Measurements from ENCODE around the gene RIT1.

DNA sequence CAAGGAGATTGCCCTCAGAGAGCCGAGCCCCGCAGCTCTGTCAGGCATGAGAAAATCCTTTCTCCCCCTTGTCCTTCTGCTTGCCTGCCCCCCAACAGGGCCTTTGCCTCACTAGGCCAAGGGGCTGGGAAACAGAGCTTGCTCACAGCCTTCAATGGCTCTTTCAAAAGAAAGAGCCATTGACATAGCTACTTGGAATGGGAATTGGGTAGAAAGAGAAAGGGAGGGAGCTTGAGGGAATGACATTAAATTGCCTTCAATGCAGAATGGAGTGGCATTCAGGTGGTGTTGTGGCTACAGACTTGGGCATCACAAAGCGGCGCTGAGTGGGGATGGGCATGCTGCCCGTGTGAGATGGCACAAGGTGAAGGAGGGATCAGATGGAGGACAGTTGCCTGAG, 38.6 kb downstream of the RIT1 start:
- TF ChIP-seq, protein P1, sequence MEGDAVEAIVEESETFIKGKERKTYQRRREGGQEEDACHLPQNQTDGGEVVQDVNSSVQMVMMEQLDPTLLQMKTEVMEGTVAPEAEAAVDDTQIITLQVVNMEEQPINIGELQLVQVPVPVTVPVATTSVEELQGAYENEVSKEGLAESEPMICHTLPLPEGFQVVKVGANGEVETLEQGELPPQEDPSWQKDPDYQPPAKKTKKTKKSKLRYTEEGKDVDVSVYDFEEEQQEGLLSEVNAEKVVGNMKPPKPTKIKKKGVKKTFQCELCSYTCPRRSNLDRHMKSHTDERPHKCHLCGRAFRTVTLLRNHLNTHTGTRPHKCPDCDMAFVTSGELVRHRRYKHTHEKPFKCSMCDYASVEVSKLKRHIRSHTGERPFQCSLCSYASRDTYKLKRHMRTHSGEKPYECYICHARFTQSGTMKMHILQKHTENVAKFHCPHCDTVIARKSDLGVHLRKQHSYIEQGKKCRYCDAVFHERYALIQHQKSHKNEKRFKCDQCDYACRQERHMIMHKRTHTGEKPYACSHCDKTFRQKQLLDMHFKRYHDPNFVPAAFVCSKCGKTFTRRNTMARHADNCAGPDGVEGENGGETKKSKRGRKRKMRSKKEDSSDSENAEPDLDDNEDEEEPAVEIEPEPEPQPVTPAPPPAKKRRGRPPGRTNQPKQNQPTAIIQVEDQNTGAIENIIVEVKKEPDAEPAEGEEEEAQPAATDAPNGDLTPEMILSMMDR (IDR thresholded peaks at IDR 0.05): no peak
- TF ChIP-seq POLR2A (IDR thresholded peaks at IDR 0.05): no peak
- no peak for TF ChIP-seq POLR2AphosphoS5 (IDR thresholded peaks at IDR 0.05; ENCODE audit: insufficient read depth in 1 of 2, low read depth in 1 of 2)

Measured in vagina (tissue), 2 donors.